ENCODE data around the gene PTPRG. TPM values are rescaled to one million over a fixed set of nuclear protein-coding genes. Genes with fewer than 3 reads are reported as not detected.

The PTPRG gene
- total RNA-seq, 4 donors from 2014 or later: 51.9 to 56.8 (median 54.4) TPM

DNA sequence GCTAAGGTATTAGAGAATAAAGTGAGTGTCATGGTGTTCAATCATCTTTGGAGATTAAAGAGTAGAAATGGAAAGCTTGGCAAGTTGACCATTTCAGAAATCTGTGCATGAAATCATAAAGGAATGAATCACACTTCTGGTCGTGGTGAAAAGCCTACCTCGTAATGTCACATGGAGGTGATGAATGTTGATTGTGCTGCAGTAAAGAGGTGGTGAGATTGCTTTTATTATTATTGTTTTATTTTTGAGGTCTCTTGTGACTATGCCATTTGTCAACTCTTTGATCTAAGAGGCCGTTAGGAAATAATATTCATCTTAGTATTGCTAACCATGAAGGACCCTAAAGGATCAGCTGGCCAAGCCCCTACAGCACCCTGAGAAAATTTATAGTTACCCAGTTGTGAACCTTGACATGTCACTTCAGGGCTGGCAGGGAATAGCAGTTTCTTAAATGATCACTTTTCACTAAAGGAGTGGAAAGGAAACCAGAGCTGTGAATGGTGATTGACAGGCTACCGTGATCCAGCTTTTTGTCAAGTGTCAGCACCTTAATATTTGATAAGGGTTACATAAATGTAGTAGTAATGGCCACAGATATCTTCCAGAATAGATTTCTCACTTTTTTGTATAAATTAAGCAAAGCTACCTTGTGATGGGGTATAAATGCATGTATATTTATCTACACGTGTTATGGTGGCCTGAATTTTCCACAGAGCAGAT lies 203.9 kb downstream of the PTPRG start:
- TF ChIP-seq, protein P1, sequence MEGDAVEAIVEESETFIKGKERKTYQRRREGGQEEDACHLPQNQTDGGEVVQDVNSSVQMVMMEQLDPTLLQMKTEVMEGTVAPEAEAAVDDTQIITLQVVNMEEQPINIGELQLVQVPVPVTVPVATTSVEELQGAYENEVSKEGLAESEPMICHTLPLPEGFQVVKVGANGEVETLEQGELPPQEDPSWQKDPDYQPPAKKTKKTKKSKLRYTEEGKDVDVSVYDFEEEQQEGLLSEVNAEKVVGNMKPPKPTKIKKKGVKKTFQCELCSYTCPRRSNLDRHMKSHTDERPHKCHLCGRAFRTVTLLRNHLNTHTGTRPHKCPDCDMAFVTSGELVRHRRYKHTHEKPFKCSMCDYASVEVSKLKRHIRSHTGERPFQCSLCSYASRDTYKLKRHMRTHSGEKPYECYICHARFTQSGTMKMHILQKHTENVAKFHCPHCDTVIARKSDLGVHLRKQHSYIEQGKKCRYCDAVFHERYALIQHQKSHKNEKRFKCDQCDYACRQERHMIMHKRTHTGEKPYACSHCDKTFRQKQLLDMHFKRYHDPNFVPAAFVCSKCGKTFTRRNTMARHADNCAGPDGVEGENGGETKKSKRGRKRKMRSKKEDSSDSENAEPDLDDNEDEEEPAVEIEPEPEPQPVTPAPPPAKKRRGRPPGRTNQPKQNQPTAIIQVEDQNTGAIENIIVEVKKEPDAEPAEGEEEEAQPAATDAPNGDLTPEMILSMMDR (IDR thresholded peaks at IDR 0.05): no peak
- TF ChIP-seq POLR2AphosphoS5 (IDR thresholded peaks at IDR 0.05) (no peak), EP300 (IDR thresholded peaks at IDR 0.05) (no peak), POLR2A (IDR thresholded peaks at IDR 0.05; ENCODE audit: low read depth) (no peak)
- H3K9me3 ChIP-seq: no peaks in the 10 kb centered on the region
- WGBS: 94% methylated on average over 5 of the region's 5 CpGs
- no peaks in the 10 kb centered on the region for H3K4me1 ChIP-seq
- intact Hi-C loops (cut with DNase I): no loop called here
- H3K4me3 ChIP-seq: no peak overlapping the region
- no peak overlapping the region for H3K27ac ChIP-seq (replicated peaks in 1 of 4)
- no peaks in the 10 kb centered on the region for H3K36me3 ChIP-seq
- no peaks in the 10 kb centered on the region for H3K27me3 ChIP-seq
- DNase-seq (ENCODE audit: extremely low spot score): no peak

DNA sequence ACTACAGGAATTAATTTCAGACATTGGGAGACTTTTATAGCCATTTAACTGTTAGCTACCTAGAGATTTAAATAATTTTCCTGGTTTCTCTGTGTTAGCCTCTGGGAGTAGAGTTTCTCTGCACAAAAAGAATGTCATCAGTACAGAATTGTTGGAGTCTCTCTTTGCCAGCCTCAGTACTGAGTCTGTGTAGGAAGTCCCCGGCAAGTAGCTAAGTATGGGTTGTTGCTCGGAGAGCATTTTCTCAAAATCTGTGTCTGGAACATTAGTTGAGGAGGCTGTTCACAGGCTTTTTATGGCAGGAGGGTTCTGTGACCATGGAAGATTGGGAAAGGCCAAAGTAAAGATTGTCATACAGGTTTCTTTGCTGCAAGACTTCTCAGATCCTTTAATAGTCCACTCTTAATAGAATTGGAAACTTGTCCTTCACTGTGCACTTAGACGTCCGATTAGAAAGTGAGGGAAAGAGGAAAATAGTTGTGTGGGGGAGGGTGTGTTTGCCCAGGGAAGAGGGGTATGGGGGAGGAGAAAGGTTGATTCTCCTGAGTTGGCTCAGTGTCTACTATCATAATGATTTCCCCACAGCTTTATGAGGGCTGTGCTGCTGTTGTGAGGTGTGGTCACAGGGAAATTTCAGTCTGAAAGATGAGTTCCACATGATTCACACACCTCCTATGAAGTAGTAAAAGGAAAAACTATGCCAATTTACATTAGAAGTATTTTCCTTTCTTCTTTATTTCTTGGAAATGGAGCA lies 207.1 kb downstream of the PTPRG start:
- Histone ChIP-seq H3K4me1 (peaks cover 0 to 18% (median 6%) of the 10 kb centered on the region in 4 donors), H3K27ac (replicated peaks in 1 of 4) (no peak overlapping the region), H3K4me3 (no peak overlapping the region), H3K36me3 (no peaks in the 10 kb centered on the region), H3K9me3 (no peaks in the 10 kb centered on the region), H3K27me3 (no peaks in the 10 kb centered on the region)
- no peak for DNase-seq (ENCODE audit: extremely low spot score)
- TF ChIP-seq POLR2AphosphoS5 (IDR thresholded peaks at IDR 0.05): no peak
- TF ChIP-seq, protein P1 (IDR thresholded peaks at IDR 0.05): no peak
- no peak for TF ChIP-seq EP300 (IDR thresholded peaks at IDR 0.05)
- no peak for TF ChIP-seq POLR2A (IDR thresholded peaks at IDR 0.05; ENCODE audit: low read depth)
- intact Hi-C loops (cut with DNase I): no loop called here
- WGBS: 84% methylated on average over 4 of the region's 4 CpGs

DNA sequence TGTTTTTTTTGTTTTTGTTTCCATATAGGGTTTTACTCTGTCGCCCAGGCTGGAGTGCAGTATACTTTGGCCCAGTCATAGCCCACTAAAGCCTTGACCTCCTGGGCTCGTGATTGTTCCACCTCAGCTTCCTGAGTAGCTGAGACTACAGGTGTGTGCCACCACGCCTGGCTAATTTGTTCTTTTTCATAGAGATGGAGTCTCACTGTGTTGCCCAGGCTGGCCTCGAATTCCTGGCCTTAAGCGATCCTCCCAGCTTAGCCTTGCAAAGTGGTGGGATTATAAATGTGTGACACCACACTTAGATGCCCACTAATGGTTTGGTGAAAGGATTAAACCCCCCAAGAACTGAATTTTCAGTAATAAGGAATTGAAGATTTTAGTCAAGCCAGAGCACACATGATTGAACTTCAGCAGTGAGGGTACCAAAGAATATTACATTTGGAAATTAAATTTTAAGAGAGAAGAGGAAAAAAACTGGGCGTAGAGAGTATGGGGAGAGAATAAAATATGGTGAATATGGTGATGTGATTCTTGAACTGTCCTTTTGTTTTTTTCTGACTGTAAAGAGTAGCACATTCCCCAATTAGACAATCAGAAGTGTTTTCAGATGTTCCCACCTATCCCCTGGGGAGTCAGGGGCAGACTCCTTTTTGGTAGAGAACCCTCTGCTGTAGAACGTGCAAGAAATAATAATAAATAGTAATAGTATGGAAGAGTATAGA lies 208.1 kb downstream of the PTPRG start:
- TF ChIP-seq POLR2AphosphoS5 (IDR thresholded peaks at IDR 0.05) (no peak), EP300 (IDR thresholded peaks at IDR 0.05) (no peak), POLR2A (IDR thresholded peaks at IDR 0.05; ENCODE audit: low read depth) (no peak)
- TF ChIP-seq, protein P1 (IDR thresholded peaks at IDR 0.05): no peak
- Histone ChIP-seq H3K4me1 (peaks cover 8 to 18% (median 13%) of the 10 kb centered on the region in 4 donors), H3K9me3 (no peaks in the 10 kb centered on the region), H3K27me3 (no peaks in the 10 kb centered on the region), H3K27ac (replicated peaks in 1 of 4) (no peak overlapping the region), H3K4me3 (no peak overlapping the region), H3K36me3 (no peaks in the 10 kb centered on the region)
- intact Hi-C loops (cut with DNase I): no loop called here
- DNase-seq (ENCODE audit: extremely low spot score): no peak
- 95% methylated on average over 7 of the region's 7 CpGs for whole genome bisulfite sequencing

DNA sequence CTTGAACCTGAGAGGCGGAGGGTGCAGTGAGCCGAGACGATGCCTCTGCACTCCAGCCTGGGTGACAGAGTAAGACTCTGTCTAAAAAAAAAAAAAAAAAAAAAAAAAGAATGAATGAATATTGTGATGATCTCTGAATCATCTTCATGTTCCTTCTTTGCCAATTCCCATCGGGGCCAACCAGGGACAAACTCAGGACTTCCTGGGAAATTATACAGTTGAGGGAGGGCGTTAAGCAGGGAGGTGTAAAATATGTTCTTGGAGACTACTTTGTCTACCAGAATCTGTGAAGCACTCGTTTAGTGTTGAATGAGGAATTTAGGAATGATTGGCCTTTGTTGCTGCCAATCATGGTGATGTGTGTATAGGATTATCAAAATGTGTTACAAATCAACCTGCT lies 210.6 kb downstream of the PTPRG start:
- Histone ChIP-seq H3K27me3 (no peaks in the 10 kb centered on the region), H3K36me3 (no peaks in the 10 kb centered on the region), H3K27ac (replicated peaks in 1 of 4) (no peak overlapping the region), H3K4me1 (peaks cover 12 to 20% (median 17%) of the 10 kb centered on the region in 4 donors), H3K4me3 (no peak overlapping the region), H3K9me3 (no peaks in the 10 kb centered on the region)
- 78% methylated on average over 6 of the region's 6 CpGs for WGBS
- intact Hi-C loops (cut with DNase I): no loop called here
- no peak for DNase-seq (ENCODE audit: extremely low spot score)
- TF ChIP-seq POLR2AphosphoS5 (IDR thresholded peaks at IDR 0.05): no peak

DNA sequence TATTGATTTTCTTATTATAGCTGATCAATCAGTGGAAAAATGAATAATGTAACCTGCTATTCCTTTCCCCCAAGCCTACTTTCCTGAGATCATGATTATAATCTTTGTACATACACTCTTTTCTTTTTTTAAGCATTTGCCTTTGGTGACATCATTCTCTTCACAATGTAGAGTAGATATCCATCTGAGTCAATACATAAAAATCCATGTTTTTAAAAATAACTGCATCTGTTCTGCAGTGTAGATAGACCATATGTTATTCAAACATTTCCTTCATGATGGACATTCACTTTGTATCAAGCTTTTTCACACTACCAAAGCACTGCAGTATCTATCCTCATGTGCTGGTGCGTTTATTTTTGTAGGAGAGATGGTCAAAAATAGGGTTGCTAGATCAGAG lies 211.1 kb downstream of the PTPRG start:
- TF ChIP-seq EP300 (IDR thresholded peaks at IDR 0.05) (no peak), POLR2AphosphoS5 (IDR thresholded peaks at IDR 0.05) (no peak), POLR2A (IDR thresholded peaks at IDR 0.05; ENCODE audit: low read depth) (no peak)
- TF ChIP-seq, protein P1 (IDR thresholded peaks at IDR 0.05): no peak
- Histone ChIP-seq H3K36me3 (no peaks in the 10 kb centered on the region), H3K4me1 (peaks cover 12 to 20% (median 17%) of the 10 kb centered on the region in 4 donors), H3K27ac (replicated peaks in 1 of 4) (no peak overlapping the region), H3K4me3 (no peak overlapping the region), H3K27me3 (no peaks in the 10 kb centered on the region), H3K9me3 (no peaks in the 10 kb centered on the region)
- WGBS: 93% methylated on average over 1 of the region's 1 CpG
- intact Hi-C loops (cut with DNase I): no loop called here
- DNase-seq (ENCODE audit: extremely low spot score): no peak

All from esophagus muscularis mucosa (tissue), 4 donors.